K562 (cell line): ENCODE data around the gene AFF3. TPM values are rescaled to one million over a fixed set of nuclear protein-coding genes. Genes with fewer than 3 reads are reported as not detected.

ENCODE experiments used
- ASH1L ChIP-seq: fragments of 450-650 bp; IDR thresholded peaks from 2 replicates; pipeline ENCODE4 v1.6.1; 2018; ENCODE audit warnings: borderline replicate concordance, mild to moderate bottlenecking, low read depth; ENCODE audit not compliant: partially characterized antibody
- ATF3 ChIP-seq, 2 experiments: fragments of 450-650 bp in 1 of 2; sonication (generic) in 1 of 2; formaldehyde crosslinking in 1 of 2; IDR thresholded peaks in 1 of 2; conservative IDR thresholded peaks in 1 of 2; 2 replicates each; pipeline versions ENCODE4 v1.6.1 to v1.8.1; 2016 to 2023; ENCODE audit warnings: mild to moderate bottlenecking in 2 of 2, moderate library complexity in 2 of 2, inconsistent platforms in 1 of 2, missing genetic modification reagents in 1 of 2
- CREB3L1 ChIP-seq: fragments of 450-650 bp; IDR thresholded peaks from 2 replicates; pipeline ENCODE4 v1.6.1; 2014; ENCODE audit warnings: low read depth, mild to moderate bottlenecking, moderate library complexity, borderline replicate concordance
- ELF2 ChIP-seq: fragments of 250-450 bp; sonication (Bioruptor Pico); IDR thresholded peaks from 2 replicates; pipeline ENCODE4 v1.5.0; 2021; ENCODE audit warnings: mild to moderate bottlenecking
- ETS2 ChIP-seq: IDR thresholded peaks from 2 replicates; pipeline ENCODE4 v1.6.1; 2016; ENCODE audit warnings: borderline replicate concordance, missing genetic modification characterization, mild to moderate bottlenecking, moderate library complexity, missing compliant biosample characterization; ENCODE audit not compliant: poor library complexity, severe bottlenecking
- FOXK2 ChIP-seq, 2 experiments: fragments of 450-650 bp; IDR thresholded peaks in 1 of 2; conservative IDR thresholded peaks in 1 of 2; 2 replicates each; pipeline ENCODE4 v1.6.1; 2016; ENCODE audit warnings: low read depth in 2 of 2, mild to moderate bottlenecking in 1 of 2
- GATA2 ChIP-seq: sonication (generic); formaldehyde crosslinking; IDR thresholded peaks from 2 replicates; pipeline ENCODE4 v1.4.0; 2020; ENCODE audit warnings: mild to moderate bottlenecking, missing genetic modification reagents
- HCFC1 ChIP-seq: IDR thresholded peaks from 2 replicates; pipeline ENCODE4 v1.6.1; 2012; ENCODE audit warnings: low read depth, low read length, improper control_type of control experiment
- HDAC6 ChIP-seq: IDR thresholded peaks from 2 replicates; pipeline ENCODE4 v1.6.1; 2012; ENCODE audit warnings: low read depth, mild to moderate bottlenecking, control low read depth, inconsistent platforms, low read length, moderate library complexity
- JUND ChIP-seq, 2 experiments: IDR thresholded peaks; 2 replicates in 1 of 2; 3 replicates in 1 of 2; pipeline ENCODE4 v1.6.1; 2011; ENCODE audit warnings: borderline replicate concordance in 2 of 2, low read depth in 2 of 2, low read length in 2 of 2, improper control_type of control experiment in 1 of 2, missing biosample characterization in 1 of 2, missing genetic modification characterization in 1 of 2, missing genetic modification reagents in 1 of 2
- KDM2B ChIP-seq: fragments of 250-450 bp; sonication (Bioruptor Pico); IDR thresholded peaks from 2 replicates; pipeline ENCODE4 v1.8.0; 2021; ENCODE audit warnings: mild to moderate bottlenecking, moderate library complexity
- KLF1 ChIP-seq: fragments of 450-650 bp; IDR thresholded peaks from 2 replicates; pipeline ENCODE4 v1.6.1; 2016; ENCODE audit warnings: missing genetic modification characterization, missing compliant biosample characterization
- MTA2 ChIP-seq: fragments of 450-650 bp; IDR thresholded peaks from 2 replicates; pipeline ENCODE4 v1.6.1; 2016; ENCODE audit warnings: low read depth
- RB1 ChIP-seq: fragments of 450-650 bp; IDR thresholded peaks from 2 replicates; pipeline ENCODE4 v1.6.1; 2017; ENCODE audit warnings: low read depth, mild to moderate bottlenecking
- RBM39 ChIP-seq: fragments of 200-400 bp; formaldehyde crosslinking; optimal IDR thresholded peaks from 2 replicates; pipeline ENCODE3; 2018; ENCODE audit warnings: low read depth, low read length
- TAF9B ChIP-seq: fragments of 450-650 bp; IDR thresholded peaks from 2 replicates; pipeline ENCODE4 v1.6.1; 2018; ENCODE audit warnings: mild to moderate bottlenecking; ENCODE audit not compliant: partially characterized antibody
- THRB ChIP-seq: fragments of 450-650 bp; formaldehyde crosslinking; conservative IDR thresholded peaks from 2 replicates; pipeline ENCODE4 v1.4.0; 2022; ENCODE audit warnings: mild to moderate bottlenecking, missing genetic modification characterization
- USF1 ChIP-seq: sonication (generic); formaldehyde crosslinking; IDR thresholded peaks from 2 replicates; pipeline ENCODE4 v1.9.0; 2022; ENCODE audit warnings: mild to moderate bottlenecking, missing genetic modification reagents
- ZNF184 ChIP-seq: sonication (generic); formaldehyde crosslinking; IDR thresholded peaks from 2 replicates; pipeline ENCODE4 v1.5.0; 2020; ENCODE audit warnings: missing genetic modification reagents
- ZNF239 ChIP-seq: fragments of 250-450 bp; sonication (Bioruptor Pico); IDR thresholded peaks from 2 replicates; pipeline ENCODE4 v1.4.0; 2020; ENCODE audit warnings: mild to moderate bottlenecking
- ZNF263 ChIP-seq: sonication (generic); formaldehyde crosslinking; IDR thresholded peaks from 2 replicates; pipeline ENCODE4 v1.8.0; 2022; ENCODE audit warnings: mild to moderate bottlenecking, missing genetic modification reagents, borderline replicate concordance
- ZNF436 ChIP-seq: fragments of 250-450, 450-650 bp; sonication (Bioruptor Pico); formaldehyde crosslinking; IDR thresholded peaks from 2 replicates; pipeline ENCODE4 v1.7.0; 2020; ENCODE audit warnings: mild to moderate bottlenecking
- ZNF780A ChIP-seq: fragments of 250-450 bp; sonication (Bioruptor Pico); IDR thresholded peaks from 2 replicates; pipeline ENCODE4 v1.5.0; 2021; ENCODE audit warnings: mild to moderate bottlenecking
- polyA plus RNA-seq, 8 experiments: library from polyadenylated mRNA; depleted of rRNA in 4 of 8; stranded (reverse) in 5 of 8; unstranded in 3 of 8; fragments of >200 nt; fragmentation: Nextera tagmentation in 2 of 8; fragmentation: Illumina TruSeq in 1 of 8; extraction: Ambion mirVana in 2 of 8; extraction: Trizol in 1 of 8; gene quantifications; 2 replicates each; pipeline versions ENCODE4 v1.2.1 to v1.2.3, GENCODE V29; 2011 to 2014; ENCODE audit warnings: inconsistent platforms in 1 of 8, missing spikeins in 1 of 8
- total RNA-seq, 7 experiments: library from RNA; depleted of rRNA in 6 of 7; stranded (reverse); fragments of >200 nt in 6 of 7; fragmentation: Illumina TruSeq in 2 of 7; extraction: Trizol in 2 of 7; gene quantifications; 2 replicates each; pipeline versions ENCODE4 v1.2.1 to v1.2.3, GENCODE V29; 2011 to 2021; ENCODE audit warnings: low replicate concordance in 1 of 7

Gene AFF3
- total and polyA plus RNA-seq, 9 of the 15 experiments (the other 6 are each of a cell fraction or from before 2014, with no cell fraction given): 0.02 to 0.11 TPM; not detected in 7

- no peak for TF ChIP-seq TAF9B
- no peak for TF ChIP-seq HDAC6
- TF ChIP-seq MTA2: no peak
- no peak for TF ChIP-seq THRB
- no peak for TF ChIP-seq HCFC1
- no peak for TF ChIP-seq ATF3 (IDR thresholded peaks at IDR 0.05)
- no peak for TF ChIP-seq ATF3 (CRISPR knock-in tag; conservative IDR thresholded peaks at IDR 0.05)
- no peak for TF ChIP-seq CREB3L1
- no peak for TF ChIP-seq ZNF184 (CRISPR knock-in tag)
- TF ChIP-seq ZNF436: no peak
- no peak for TF ChIP-seq ELF2 (CRISPR knock-in tag)
- no peak for TF ChIP-seq ZNF263 (CRISPR knock-in tag)
- TF ChIP-seq RB1: peak; percentile 66
- TF ChIP-seq ASH1L: no peak
- TF ChIP-seq RBM39: no peak
- TF ChIP-seq KDM2B (CRISPR knock-in tag): no peak
- no peak for TF ChIP-seq ZNF239 (CRISPR knock-in tag)
- no peak for TF ChIP-seq ETS2 (tag)
- no peak for TF ChIP-seq GATA2 (CRISPR knock-in tag)
- TF ChIP-seq USF1 (CRISPR knock-in tag): no peak
- no peak for TF ChIP-seq FOXK2 (conservative IDR thresholded peaks at IDR 0.05 in 1 of 2, IDR thresholded peaks at IDR 0.05 in 1 of 2; ENCODE audit: low read depth in 2 of 2)
- no peak for TF ChIP-seq ZNF780A
- no peak for TF ChIP-seq KLF1 (tag)
- 0 out of 2 replicates have a peak, but pooled peaks have one; percentile 29 for TF ChIP-seq JUND (IDR thresholded peaks at IDR 0.05; ENCODE audit: borderline replicate concordance, low read depth, low read length)
- no peak for TF ChIP-seq JUND (tag; IDR thresholded peaks at IDR 0.05; ENCODE audit: borderline replicate concordance, low read depth, low read length)
Observed at GRCh38 chr2:99559075-99559662, 583.2 kb downstream of the AFF3 start (continued).
